ENCODE data around the gene CDH13. TPM values are rescaled to one million over a fixed set of nuclear protein-coding genes. Genes with fewer than 3 reads are reported as not detected.

Gene CDH13
- total RNA-seq, 2 donors from 2014 or later, result 2.9 TPM; not detected in 1

DNA sequence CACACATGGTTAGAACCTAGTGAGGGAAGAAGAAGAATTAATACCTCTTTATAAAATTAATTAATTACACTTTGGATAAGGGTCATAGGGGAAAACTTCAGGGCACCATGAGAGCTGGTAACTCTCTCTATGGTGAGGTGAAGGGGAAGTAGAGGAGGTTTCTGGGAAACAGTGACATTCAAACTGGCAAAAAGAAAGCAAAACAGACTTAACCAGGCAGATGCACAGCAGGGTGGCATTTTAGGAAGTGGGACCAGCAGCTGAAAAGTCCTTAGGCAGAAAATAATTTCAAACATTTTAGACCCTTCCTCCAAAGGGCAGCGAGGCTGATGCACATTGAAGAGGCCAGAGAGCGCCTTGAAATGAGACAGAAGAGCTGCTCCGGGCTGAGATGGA, 157.8 kb downstream of the CDH13 start:
- no peak overlapping the region for H3K27ac ChIP-seq
- DNase-seq, result no peak
- no peak for TF ChIP-seq POLR2A (IDR thresholded peaks at IDR 0.05)
- TF ChIP-seq, protein P1, sequence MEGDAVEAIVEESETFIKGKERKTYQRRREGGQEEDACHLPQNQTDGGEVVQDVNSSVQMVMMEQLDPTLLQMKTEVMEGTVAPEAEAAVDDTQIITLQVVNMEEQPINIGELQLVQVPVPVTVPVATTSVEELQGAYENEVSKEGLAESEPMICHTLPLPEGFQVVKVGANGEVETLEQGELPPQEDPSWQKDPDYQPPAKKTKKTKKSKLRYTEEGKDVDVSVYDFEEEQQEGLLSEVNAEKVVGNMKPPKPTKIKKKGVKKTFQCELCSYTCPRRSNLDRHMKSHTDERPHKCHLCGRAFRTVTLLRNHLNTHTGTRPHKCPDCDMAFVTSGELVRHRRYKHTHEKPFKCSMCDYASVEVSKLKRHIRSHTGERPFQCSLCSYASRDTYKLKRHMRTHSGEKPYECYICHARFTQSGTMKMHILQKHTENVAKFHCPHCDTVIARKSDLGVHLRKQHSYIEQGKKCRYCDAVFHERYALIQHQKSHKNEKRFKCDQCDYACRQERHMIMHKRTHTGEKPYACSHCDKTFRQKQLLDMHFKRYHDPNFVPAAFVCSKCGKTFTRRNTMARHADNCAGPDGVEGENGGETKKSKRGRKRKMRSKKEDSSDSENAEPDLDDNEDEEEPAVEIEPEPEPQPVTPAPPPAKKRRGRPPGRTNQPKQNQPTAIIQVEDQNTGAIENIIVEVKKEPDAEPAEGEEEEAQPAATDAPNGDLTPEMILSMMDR (IDR thresholded peaks at IDR 0.05), result no peak
- 84 to 89% methylated on average over 3 of the region's 3 CpGs for WGBS, 2 donors
- no peak overlapping the region for H3K4me3 ChIP-seq
- H3K27me3 ChIP-seq, result no peaks in the 10 kb centered on the region
- intact Hi-C loops (cut with DNase I), result no loop called here
- H3K36me3 ChIP-seq (replicated peaks in 1 of 2; ENCODE audit: insufficient read depth in 1 of 2, low read depth in 2 of 2), result no peaks in the 10 kb centered on the region
- no peaks in the 10 kb centered on the region for H3K9me3 ChIP-seq
- H3K4me1 ChIP-seq, result peaks cover 13% of the 10 kb centered on the region
- no peak for ATAC-seq

DNA sequence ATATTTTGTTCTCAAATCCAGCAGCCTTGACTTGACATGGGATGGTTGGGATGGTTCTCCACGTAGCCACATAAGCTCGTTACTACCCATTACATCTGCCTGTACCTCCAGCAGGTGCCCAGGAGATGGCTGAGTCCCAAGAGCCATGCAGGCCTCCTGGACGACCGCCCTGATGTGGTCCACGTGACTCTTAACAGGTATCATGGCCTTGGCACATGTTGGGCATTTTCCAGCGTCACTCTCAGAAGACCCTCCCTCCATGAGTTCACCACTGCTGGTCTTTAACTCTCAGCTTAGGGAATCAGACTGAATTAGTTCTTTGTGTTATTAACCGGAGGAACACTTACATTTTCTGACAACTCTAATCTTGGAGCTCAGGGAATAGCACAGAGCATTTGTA, 161.5 kb downstream of the CDH13 start:
- peak in 1 of 4 donors; percentile 18 for DNase-seq
- Histone ChIP-seq H3K27me3 (no peaks in the 10 kb centered on the region), H3K4me3 (no peak overlapping the region), H3K27ac (no peak overlapping the region), H3K36me3 (replicated peaks in 1 of 2; ENCODE audit: insufficient read depth in 1 of 2, low read depth in 2 of 2) (no peaks in the 10 kb centered on the region), H3K9me3 (no peaks in the 10 kb centered on the region), H3K4me1 (peaks cover 5% of the 10 kb centered on the region)
- intact Hi-C loops (cut with DNase I), result no loop called here
- ATAC-seq, result no peak
- no peak for TF ChIP-seq POLR2A (IDR thresholded peaks at IDR 0.05)
- TF ChIP-seq, protein P1 (IDR thresholded peaks at IDR 0.05), result no peak
- 38 to 48% methylated on average over 7 of the region's 7 CpGs for WGBS, 2 donors

DNA sequence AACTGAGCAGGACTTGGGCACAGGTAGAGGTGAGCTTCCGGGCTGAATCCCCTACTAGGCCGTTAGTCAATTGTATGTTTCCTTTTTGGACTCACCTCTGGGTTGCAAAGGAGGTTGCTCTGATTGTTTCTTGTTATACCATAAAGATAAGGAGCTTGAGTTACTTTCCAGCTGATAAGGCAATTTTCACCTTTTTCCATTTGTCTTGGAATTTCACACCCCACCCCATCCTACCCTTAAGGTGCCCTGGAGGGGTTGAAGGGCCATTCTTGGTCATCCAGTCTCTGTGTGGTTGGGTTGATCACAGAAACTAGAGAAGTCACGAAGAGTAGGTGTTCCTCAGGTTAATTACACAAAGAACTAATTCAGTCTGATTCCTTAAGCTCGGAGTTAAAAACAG, 162.2 kb downstream of the CDH13 start:
- no peaks in the 10 kb centered on the region for H3K9me3 ChIP-seq
- ATAC-seq (no peak), DNase-seq (no peak)
- TF ChIP-seq, protein P1 (IDR thresholded peaks at IDR 0.05), result no peak
- no peak for TF ChIP-seq POLR2A (IDR thresholded peaks at IDR 0.05)
- no peaks in the 10 kb centered on the region for H3K4me1 ChIP-seq
- WGBS, 2 donors, result 50 to 59% methylated on average over 4 of the region's 4 CpGs
- no peaks in the 10 kb centered on the region for H3K36me3 ChIP-seq (replicated peaks in 1 of 2; ENCODE audit: insufficient read depth in 1 of 2, low read depth in 2 of 2)
- H3K4me3 ChIP-seq, result no peak overlapping the region
- intact Hi-C loops (cut with DNase I), result no loop called here
- H3K27ac ChIP-seq, result no peak overlapping the region
- H3K27me3 ChIP-seq, result no peaks in the 10 kb centered on the region

DNA sequence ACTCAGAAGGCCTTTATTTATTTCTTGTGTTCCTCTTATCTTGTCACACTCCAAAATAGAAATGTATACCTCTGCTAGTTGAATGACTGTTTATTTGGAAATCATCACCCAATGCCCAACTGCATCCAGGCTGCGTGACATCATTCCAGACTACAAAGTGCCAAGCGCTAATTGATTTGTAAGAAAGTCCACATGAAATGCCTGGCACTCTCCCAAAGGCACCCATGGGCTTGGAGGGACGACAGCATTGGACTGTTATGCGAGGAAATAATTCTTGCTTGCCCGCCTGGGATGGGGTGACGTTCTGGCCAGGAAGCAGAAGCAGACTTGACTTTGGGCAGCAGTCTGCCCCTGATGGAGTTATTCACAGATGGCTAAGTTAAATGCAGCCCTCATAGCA, 165.9 kb downstream of the CDH13 start:
- Histone ChIP-seq H3K4me3 (no peak overlapping the region), H3K4me1 (no peaks in the 10 kb centered on the region), H3K27me3 (no peaks in the 10 kb centered on the region), H3K36me3 (replicated peaks in 1 of 2; ENCODE audit: insufficient read depth in 1 of 2, low read depth in 2 of 2) (no peaks in the 10 kb centered on the region), H3K9me3 (no peaks in the 10 kb centered on the region), H3K27ac (no peak overlapping the region)
- intact Hi-C loops (cut with DNase I), result no loop called here
- DNase-seq (peak in 3 of 4 donors; percentile 16 to 52 (median 51)), ATAC-seq (no peak)
- 62 to 70% methylated on average over 6 of the region's 6 CpGs for WGBS, 2 donors
- TF ChIP-seq, protein P1 (IDR thresholded peaks at IDR 0.05), result no peak
- no peak for TF ChIP-seq POLR2A (IDR thresholded peaks at IDR 0.05)

DNA sequence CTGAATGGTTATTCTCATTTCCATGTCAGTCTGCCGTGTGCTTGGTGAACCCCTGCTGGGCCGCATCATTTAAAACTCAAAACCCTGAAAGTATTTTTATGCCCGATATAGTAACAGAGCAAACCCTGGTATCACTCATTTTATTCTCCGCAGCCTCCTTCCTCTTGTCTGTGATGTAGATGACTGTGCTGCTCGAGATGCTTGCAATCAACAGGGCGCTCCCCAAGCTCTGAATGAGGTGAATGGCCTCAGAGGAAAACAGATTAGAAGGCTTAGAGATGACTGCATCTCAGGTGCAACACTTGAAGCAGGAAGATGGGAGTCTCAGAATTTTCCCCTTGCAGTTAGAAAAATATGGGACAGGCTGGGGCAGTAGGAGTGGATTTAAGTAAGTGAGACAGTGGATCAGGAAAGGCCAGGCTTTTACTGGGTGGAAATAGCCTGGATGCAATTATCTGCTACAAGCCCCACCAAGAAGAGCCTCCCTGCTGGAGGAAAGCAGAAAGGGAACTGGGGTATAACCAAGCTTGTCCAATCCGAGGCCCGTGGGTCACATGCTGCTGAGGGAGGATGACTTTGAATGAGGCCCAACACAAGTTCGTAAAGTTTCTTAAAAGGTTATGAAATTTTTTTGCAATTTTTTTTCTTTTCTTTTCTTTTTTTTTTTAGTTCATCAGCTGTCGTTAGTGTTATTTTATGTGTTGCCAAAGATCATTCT, 166.9 kb downstream of the CDH13 start:
- intact Hi-C loops (cut with DNase I), result no loop called here
- ATAC-seq (no peak), DNase-seq (peak in 1 of 4 donors; percentile 5)
- H3K27me3 ChIP-seq, result no peaks in the 10 kb centered on the region
- H3K4me1 ChIP-seq, result no peaks in the 10 kb centered on the region
- TF ChIP-seq, protein P1 (IDR thresholded peaks at IDR 0.05), result no peak
- TF ChIP-seq POLR2A (IDR thresholded peaks at IDR 0.05), result no peak
- H3K9me3 ChIP-seq, result no peaks in the 10 kb centered on the region
- no peak overlapping the region for H3K4me3 ChIP-seq
- H3K27ac ChIP-seq, result no peak overlapping the region
- no peaks in the 10 kb centered on the region for H3K36me3 ChIP-seq (replicated peaks in 1 of 2; ENCODE audit: insufficient read depth in 1 of 2, low read depth in 2 of 2)
- WGBS, 2 donors, result 64 to 76% methylated on average over 10 of the region's 10 CpGs

Data from body of pancreas (tissue), 4 donors.